Measurements from ENCODE around the gene SPAG17. TPM values are rescaled to one million over a fixed set of nuclear protein-coding genes. Genes with fewer than 3 reads are reported as not detected.

SPAG17 gene
- total RNA-seq, 1 experiment from 2014 or later: not detected

DNA sequence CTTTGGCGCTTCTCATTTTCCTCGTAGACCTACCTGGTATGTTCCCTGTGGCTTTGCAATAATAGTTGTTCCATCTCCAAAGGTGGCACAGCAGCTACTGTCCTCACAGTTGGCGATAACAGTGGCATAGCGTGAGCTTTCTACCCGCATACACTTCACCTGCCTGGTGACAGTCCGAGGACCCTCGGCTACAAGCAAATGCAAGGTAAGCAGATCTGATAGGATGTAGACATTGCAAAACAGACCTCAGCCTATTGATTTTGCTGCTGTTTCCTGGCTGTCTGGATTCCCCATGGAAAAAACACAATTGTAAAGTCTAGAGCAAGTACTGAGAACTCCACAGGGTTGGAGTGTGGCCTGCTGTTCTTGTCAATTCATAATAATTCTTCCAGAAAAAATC lies 177.0 kb downstream of the SPAG17 start:
- Histone ChIP-seq H3K9me2 (replicated peaks; ENCODE audit: insufficient read depth, low read length) (no peaks in the 10 kb centered on the region), H3K4me2 (ENCODE audit: low read depth, low read length, poor library complexity, severe bottlenecking) (no peak overlapping the region), H3K27me3 (ENCODE audit: low read length) (0 out of 2 replicates have a peak, but pooled peaks cover 2% of the 10 kb centered on the region), H3K79me2 (ENCODE audit: low read length) (no peaks in the 10 kb centered on the region), H3K9me3 (ENCODE audit: low read length) (no peaks in the 10 kb centered on the region), H3K4me1 (ENCODE audit: low read length) (no peaks in the 10 kb centered on the region), H3K4me3 (ENCODE audit: low read length) (no peak overlapping the region), H2AFZ (ENCODE audit: low read length) (no peak overlapping the region), H4K20me1 (ENCODE audit: insufficient read depth, low read depth, low read length) (no peaks in the 10 kb centered on the region), H3K36me3 (ENCODE audit: insufficient read depth, low read length) (no peaks in the 10 kb centered on the region), H3K9ac (ENCODE audit: low read length) (no peak overlapping the region), H3K27ac (ENCODE audit: low read length) (no peak overlapping the region)
- no peak for DNase-seq

DNA sequence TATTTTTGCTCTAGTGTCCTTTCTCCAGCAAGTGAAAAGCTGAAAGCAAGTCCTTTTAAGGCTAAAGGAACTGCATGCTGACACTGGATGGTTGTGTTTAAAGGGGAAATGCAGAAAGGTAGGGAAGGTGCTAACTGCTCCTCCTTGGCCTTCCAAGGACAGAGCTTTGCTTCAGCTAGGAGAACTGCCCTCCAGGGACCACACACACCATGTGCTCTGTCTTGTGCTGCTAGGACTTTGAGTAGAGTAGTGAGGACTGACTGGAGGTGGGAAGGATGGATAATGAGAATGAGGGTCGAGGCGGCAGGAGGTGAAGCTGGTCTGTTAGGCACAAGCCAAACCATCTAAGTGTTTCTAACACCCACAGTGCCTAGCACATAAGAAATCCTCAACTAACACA lies 177.6 kb downstream of the SPAG17 start:
- DNase-seq: no peak
- H3K36me3 ChIP-seq (ENCODE audit: insufficient read depth, low read length): no peaks in the 10 kb centered on the region
- no peaks in the 10 kb centered on the region for H3K27me3 ChIP-seq (ENCODE audit: low read length)
- H3K4me2 ChIP-seq (ENCODE audit: low read depth, low read length, poor library complexity, severe bottlenecking): no peak overlapping the region
- H3K79me2 ChIP-seq (ENCODE audit: low read length): no peaks in the 10 kb centered on the region
- H2AFZ ChIP-seq (ENCODE audit: low read length): no peak overlapping the region
- no peaks in the 10 kb centered on the region for H3K9me3 ChIP-seq (ENCODE audit: low read length)
- H3K4me3 ChIP-seq (ENCODE audit: low read length): no peak overlapping the region
- H3K27ac ChIP-seq (ENCODE audit: low read length): no peak overlapping the region
- no peaks in the 10 kb centered on the region for H3K4me1 ChIP-seq (ENCODE audit: low read length)
- H4K20me1 ChIP-seq (ENCODE audit: insufficient read depth, low read depth, low read length): no peaks in the 10 kb centered on the region
- no peak overlapping the region for H3K9ac ChIP-seq (ENCODE audit: low read length)
- no peaks in the 10 kb centered on the region for H3K9me2 ChIP-seq (replicated peaks; ENCODE audit: insufficient read depth, low read length)

DNA sequence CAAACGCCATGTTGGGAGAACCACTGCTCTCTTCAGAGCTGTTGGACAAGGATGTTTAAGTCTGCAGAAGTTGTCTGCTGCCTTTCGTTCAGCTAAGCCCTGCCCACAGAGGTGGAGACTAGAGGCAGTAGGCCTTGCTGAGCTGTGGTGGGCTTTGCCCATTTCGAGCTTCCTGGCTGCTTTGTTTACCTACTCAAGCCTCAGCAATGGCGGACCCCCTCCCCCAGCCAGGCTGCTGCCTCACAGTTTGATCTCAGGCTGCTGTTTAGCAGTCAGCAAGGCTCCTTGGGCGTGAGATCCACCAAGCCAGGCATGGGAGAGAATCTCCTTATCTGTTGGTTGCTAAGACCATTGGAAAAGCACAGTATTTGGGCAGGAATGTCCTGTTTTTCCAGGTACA lies 180.7 kb downstream of the SPAG17 start:
- DNase-seq: no peak
- Histone ChIP-seq H3K4me3 (ENCODE audit: low read length) (no peak overlapping the region), H4K20me1 (ENCODE audit: insufficient read depth, low read depth, low read length) (no peaks in the 10 kb centered on the region), H3K4me1 (ENCODE audit: low read length) (no peaks in the 10 kb centered on the region), H2AFZ (ENCODE audit: low read length) (no peak overlapping the region), H3K79me2 (ENCODE audit: low read length) (no peaks in the 10 kb centered on the region), H3K4me2 (ENCODE audit: low read depth, low read length, poor library complexity, severe bottlenecking) (no peak overlapping the region), H3K36me3 (ENCODE audit: insufficient read depth, low read length) (no peaks in the 10 kb centered on the region), H3K9ac (ENCODE audit: low read length) (no peak overlapping the region), H3K27me3 (ENCODE audit: low read length) (no peaks in the 10 kb centered on the region), H3K9me3 (ENCODE audit: low read length) (no peaks in the 10 kb centered on the region), H3K9me2 (replicated peaks; ENCODE audit: insufficient read depth, low read length) (no peaks in the 10 kb centered on the region), H3K27ac (ENCODE audit: low read length) (no peak overlapping the region)

DNA sequence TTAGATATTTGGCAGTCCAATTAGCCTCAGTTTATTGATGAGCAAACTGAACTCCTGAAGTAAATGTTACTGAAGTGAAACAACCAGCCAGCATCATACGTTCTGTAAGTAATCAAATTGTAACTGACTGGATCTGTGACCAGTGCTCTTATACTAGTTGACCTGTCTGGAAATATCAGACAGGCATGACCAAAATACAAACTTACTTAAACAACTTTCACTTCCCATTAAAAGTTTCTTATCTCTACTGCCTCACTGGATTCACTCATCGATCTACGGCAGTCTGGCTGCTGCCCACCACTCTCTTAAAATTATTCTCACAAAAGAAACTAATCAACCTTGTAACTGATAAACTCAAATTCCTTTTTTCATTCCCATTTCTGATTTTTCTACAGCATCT lies 199.1 kb downstream of the SPAG17 start:
- Histone ChIP-seq H3K9me2 (replicated peaks; ENCODE audit: insufficient read depth, low read length) (no peaks in the 10 kb centered on the region), H3K27me3 (ENCODE audit: low read length) (no peaks in the 10 kb centered on the region)

DNA sequence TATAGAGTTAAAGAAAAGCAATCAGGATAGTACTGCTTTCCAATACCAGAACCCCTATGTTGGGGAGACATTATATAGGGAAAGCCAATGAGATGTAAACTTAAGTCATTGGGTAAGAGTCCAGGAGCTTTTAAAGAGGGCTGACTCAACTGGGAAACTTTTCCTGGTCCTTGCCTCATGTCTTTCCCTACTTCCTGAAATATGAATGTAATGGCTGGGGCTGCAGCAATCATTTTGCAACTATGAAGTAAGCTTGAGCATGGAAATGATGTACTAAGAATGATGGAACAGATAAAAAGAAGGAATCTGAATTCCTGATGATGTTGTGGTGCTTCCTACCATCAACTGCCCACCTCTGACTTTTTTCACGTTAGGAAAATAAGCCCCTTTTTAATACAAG lies 199.8 kb downstream of the SPAG17 start:
- Histone ChIP-seq H3K36me3 (ENCODE audit: insufficient read depth, low read length) (no peaks in the 10 kb centered on the region), H3K27me3 (ENCODE audit: low read length) (no peaks in the 10 kb centered on the region), H3K79me2 (ENCODE audit: low read length) (no peaks in the 10 kb centered on the region), H3K27ac (ENCODE audit: low read length) (no peak overlapping the region), H4K20me1 (ENCODE audit: insufficient read depth, low read depth, low read length) (no peaks in the 10 kb centered on the region), H3K9me2 (replicated peaks; ENCODE audit: insufficient read depth, low read length) (no peaks in the 10 kb centered on the region), H3K9ac (ENCODE audit: low read length) (no peak overlapping the region), H3K4me3 (ENCODE audit: low read length) (no peak overlapping the region), H3K4me2 (ENCODE audit: low read depth, low read length, poor library complexity, severe bottlenecking) (no peak overlapping the region), H3K9me3 (ENCODE audit: low read length) (no peaks in the 10 kb centered on the region), H2AFZ (ENCODE audit: low read length) (no peak overlapping the region), H3K4me1 (ENCODE audit: low read length) (no peaks in the 10 kb centered on the region)
- DNase-seq: no peak

More for the DNA sequence above, 199.1 kb downstream of the SPAG17 start:
- Histone ChIP-seq H3K4me2 (ENCODE audit: low read depth, low read length, poor library complexity, severe bottlenecking) (no peak overlapping the region), H4K20me1 (ENCODE audit: insufficient read depth, low read depth, low read length) (no peaks in the 10 kb centered on the region), H3K9ac (ENCODE audit: low read length) (no peak overlapping the region), H2AFZ (ENCODE audit: low read length) (no peak overlapping the region), H3K4me3 (ENCODE audit: low read length) (no peak overlapping the region), H3K79me2 (ENCODE audit: low read length) (no peaks in the 10 kb centered on the region), H3K4me1 (ENCODE audit: low read length) (no peaks in the 10 kb centered on the region), H3K9me3 (ENCODE audit: low read length) (no peaks in the 10 kb centered on the region), H3K27ac (ENCODE audit: low read length) (no peak overlapping the region), H3K36me3 (ENCODE audit: insufficient read depth, low read length) (no peaks in the 10 kb centered on the region)
- DNase-seq: no peak

DNA sequence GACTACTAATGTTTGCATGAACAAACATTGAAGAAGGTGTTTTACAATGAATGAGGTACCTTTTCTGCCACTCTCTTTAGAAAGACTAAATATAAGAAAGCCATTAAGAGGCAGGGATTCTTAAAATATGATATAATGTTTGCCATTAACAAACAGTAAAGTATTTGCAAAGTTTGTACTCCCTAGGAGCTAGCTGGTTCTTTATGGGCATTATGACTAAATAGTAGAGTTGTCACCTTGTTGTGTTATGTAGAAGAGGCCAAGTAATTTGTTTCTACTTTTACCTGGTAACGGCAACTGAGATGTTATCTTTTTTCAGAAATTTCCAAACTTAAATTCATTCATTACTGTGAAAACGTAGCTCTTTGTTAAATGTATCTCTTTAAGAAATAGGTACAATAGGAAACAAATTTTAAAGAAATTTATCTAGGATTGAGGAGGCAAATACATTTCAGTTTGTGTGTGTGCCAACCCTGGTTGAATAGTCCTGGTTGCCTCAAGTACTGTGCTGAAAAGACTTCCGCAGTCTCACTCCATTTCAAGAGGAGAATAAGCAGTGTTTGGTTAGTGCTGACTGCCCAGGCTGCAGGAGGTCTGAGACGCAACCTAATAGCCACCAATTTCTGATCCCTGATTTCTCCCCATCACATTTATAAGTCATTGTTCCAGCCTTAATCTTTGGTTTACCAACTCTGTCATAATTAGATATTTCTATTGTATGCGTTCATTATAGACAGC lies 203.4 kb downstream of the SPAG17 start:
- Histone ChIP-seq H3K27me3 (ENCODE audit: low read length) (no peaks in the 10 kb centered on the region), H4K20me1 (ENCODE audit: insufficient read depth, low read depth, low read length) (no peaks in the 10 kb centered on the region), H3K79me2 (ENCODE audit: low read length) (no peaks in the 10 kb centered on the region)

DNA sequence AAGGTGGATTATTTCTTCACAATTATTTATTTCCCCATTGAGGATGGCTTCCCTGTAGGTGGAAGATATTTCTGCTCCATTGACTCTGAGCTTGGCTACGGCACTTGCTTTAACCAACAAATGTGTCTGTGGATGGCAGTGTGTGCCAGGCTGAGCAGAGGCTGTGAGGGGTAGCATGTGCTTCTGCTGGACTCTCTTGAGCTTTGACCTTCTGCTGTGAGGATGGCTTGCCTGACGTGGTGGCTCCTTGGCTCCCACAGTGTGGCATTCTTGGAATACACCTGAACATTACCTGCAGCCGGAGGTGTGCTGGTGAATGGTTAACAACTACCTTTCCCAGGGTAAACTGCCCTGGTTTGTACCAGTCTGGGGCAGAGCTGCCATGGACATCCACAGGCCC lies 208.6 kb downstream of the SPAG17 start:
- Histone ChIP-seq H3K4me3 (ENCODE audit: low read length) (no peak overlapping the region), H2AFZ (ENCODE audit: low read length) (no peak overlapping the region), H3K79me2 (ENCODE audit: low read length) (no peaks in the 10 kb centered on the region), H3K9ac (ENCODE audit: low read length) (no peak overlapping the region), H3K4me1 (ENCODE audit: low read length) (no peaks in the 10 kb centered on the region), H3K36me3 (ENCODE audit: insufficient read depth, low read length) (no peaks in the 10 kb centered on the region), H3K9me3 (ENCODE audit: low read length) (no peaks in the 10 kb centered on the region), H3K27me3 (ENCODE audit: low read length) (no peaks in the 10 kb centered on the region), H3K9me2 (replicated peaks; ENCODE audit: insufficient read depth, low read length) (no peaks in the 10 kb centered on the region), H4K20me1 (ENCODE audit: insufficient read depth, low read depth, low read length) (no peaks in the 10 kb centered on the region), H3K27ac (ENCODE audit: low read length) (no peak overlapping the region), H3K4me2 (ENCODE audit: low read depth, low read length, poor library complexity, severe bottlenecking) (no peak overlapping the region)
- no peak for DNase-seq

More for the DNA sequence above, 203.4 kb downstream of the SPAG17 start:
- H3K9me3 ChIP-seq (ENCODE audit: low read length): no peaks in the 10 kb centered on the region
- no peak overlapping the region for H3K4me3 ChIP-seq (ENCODE audit: low read length)
- H3K4me2 ChIP-seq (ENCODE audit: low read depth, low read length, poor library complexity, severe bottlenecking): no peak overlapping the region
- no peak for DNase-seq
- H3K27ac ChIP-seq (ENCODE audit: low read length): no peak overlapping the region
- H3K9ac ChIP-seq (ENCODE audit: low read length): no peak overlapping the region
- H3K36me3 ChIP-seq (ENCODE audit: insufficient read depth, low read length): no peaks in the 10 kb centered on the region
- H3K9me2 ChIP-seq (replicated peaks; ENCODE audit: insufficient read depth, low read length): no peaks in the 10 kb centered on the region
- H2AFZ ChIP-seq (ENCODE audit: low read length): no peak overlapping the region
- H3K4me1 ChIP-seq (ENCODE audit: low read length): no peaks in the 10 kb centered on the region

DNA sequence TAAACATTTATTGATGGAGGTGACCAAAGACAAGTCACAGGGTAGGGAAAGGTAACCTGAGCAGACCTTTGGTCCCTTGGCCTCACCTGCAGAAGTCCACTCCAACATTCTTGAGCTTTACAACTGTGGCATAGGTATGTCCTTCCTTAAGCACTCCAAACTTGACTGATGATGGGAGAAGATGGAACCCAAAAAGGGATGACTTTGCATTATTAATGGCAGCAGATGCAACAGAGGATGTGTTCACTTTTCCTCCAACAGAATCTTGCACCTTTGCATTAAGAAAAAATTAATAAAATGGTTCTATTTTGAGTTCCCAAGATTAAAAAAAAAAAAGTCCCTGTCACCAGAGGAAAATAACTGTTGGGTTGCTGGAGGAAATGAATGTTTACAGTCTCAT lies 213.3 kb downstream of the SPAG17 start:
- H3K27me3 ChIP-seq (ENCODE audit: low read length): no peaks in the 10 kb centered on the region
- H2AFZ ChIP-seq (ENCODE audit: low read length): no peak overlapping the region
- H3K9ac ChIP-seq (ENCODE audit: low read length): no peak overlapping the region
- no peak overlapping the region for H3K27ac ChIP-seq (ENCODE audit: low read length)
- H3K36me3 ChIP-seq (ENCODE audit: insufficient read depth, low read length): no peaks in the 10 kb centered on the region
- H3K9me2 ChIP-seq (replicated peaks; ENCODE audit: insufficient read depth, low read length): no peaks in the 10 kb centered on the region
- no peaks in the 10 kb centered on the region for H3K79me2 ChIP-seq (ENCODE audit: low read length)
- H3K4me1 ChIP-seq (ENCODE audit: low read length): peaks cover 8% of the 10 kb centered on the region
- H3K4me2 ChIP-seq (ENCODE audit: low read depth, low read length, poor library complexity, severe bottlenecking): no peak overlapping the region
- DNase-seq: no peak
- H3K9me3 ChIP-seq (ENCODE audit: low read length): no peaks in the 10 kb centered on the region
- H4K20me1 ChIP-seq (ENCODE audit: insufficient read depth, low read depth, low read length): no peaks in the 10 kb centered on the region
- no peak overlapping the region for H3K4me3 ChIP-seq (ENCODE audit: low read length)

Measured in Karpas-422 (cell line).